ENCODE measurements around the gene HOXD4. TPM values are rescaled to one million over a fixed set of nuclear protein-coding genes. Genes with fewer than 3 reads are reported as not detected.

Gene HOXD4
- total RNA-seq, 1 experiment from 2014 or later = 1.7 TPM

GRCh38 chr2:176152350-176153181 is 1.2 kb downstream of the HOXD4 start:
- no peak for DNase-seq (ENCODE audit: low spot score)

GRCh38 chr2:176154576-176155252 is 3.4 kb downstream of the HOXD4 start:
- no peak for DNase-seq (ENCODE audit: low spot score)
- in situ Hi-C loops (cut with HindIII; ENCODE audit: low sequenced_read_pairs) = no loop called here

More at GRCh38 chr2:176152350-176153181, 1.2 kb downstream of the HOXD4 start:
- in situ Hi-C loops (cut with HindIII; ENCODE audit: low sequenced_read_pairs) = no loop called here

- in situ Hi-C loops (cut with HindIII; ENCODE audit: low sequenced_read_pairs) = no loop called here
These were observed 4.2 kb downstream of the HOXD4 start for GRCh38 chr2:176155356-176156044.

GRCh38 chr2:176156301-176156806 is 5.0 kb downstream of the HOXD4 start:
- DNase-seq (ENCODE audit: low spot score) = no peak
- in situ Hi-C loops (cut with HindIII; ENCODE audit: low sequenced_read_pairs) = no loop called here

More at GRCh38 chr2:176155356-176156044, 4.2 kb downstream of the HOXD4 start:
- DNase-seq (ENCODE audit: low spot score) = no peak

GRCh38 chr2:176156807-176157498 is 5.6 kb downstream of the HOXD4 start, which contains the start of gene HOXD3:
Gene HOXD3 (plus strand): TSS chr2:176157307. CDS start chr2:176169115, 11,808 bp downstream.
- DNase-seq (ENCODE audit: low spot score) = no peak
- in situ Hi-C loops (cut with HindIII; ENCODE audit: low sequenced_read_pairs) = no loop called here

- no peak for DNase-seq (ENCODE audit: low spot score)
- in situ Hi-C loops (cut with HindIII; ENCODE audit: low sequenced_read_pairs) = no loop called here
These were observed 6.3 kb downstream of the HOXD4 start for GRCh38 chr2:176157499-176158185.

- in situ Hi-C loops (cut with HindIII; ENCODE audit: low sequenced_read_pairs) = no loop called here
- DNase-seq (ENCODE audit: low spot score) = no peak
These were observed 6.8 kb downstream of the HOXD4 start for GRCh38 chr2:176158186-176158591.

GRCh38 chr2:176158855-176159662 is 7.7 kb downstream of the HOXD4 start:
- in situ Hi-C loops (cut with HindIII; ENCODE audit: low sequenced_read_pairs) = no loop called here
- DNase-seq (ENCODE audit: low spot score) = no peak

GRCh38 chr2:176159663-176160250 is 8.4 kb downstream of the HOXD4 start:
- DNase-seq (ENCODE audit: low spot score) = no peak
- in situ Hi-C loops (cut with HindIII; ENCODE audit: low sequenced_read_pairs) = no loop called here

- in situ Hi-C loops (cut with HindIII; ENCODE audit: low sequenced_read_pairs) = no loop called here
- DNase-seq (ENCODE audit: low spot score) = no peak
These were observed 9.1 kb downstream of the HOXD4 start for GRCh38 chr2:176160251-176160985.

- no peak for DNase-seq (ENCODE audit: low spot score)
- in situ Hi-C loops (cut with HindIII; ENCODE audit: low sequenced_read_pairs) = no loop called here
These were observed 9.9 kb downstream of the HOXD4 start for GRCh38 chr2:176160986-176161824.

- DNase-seq (ENCODE audit: low spot score) = no peak
- in situ Hi-C loops (cut with HindIII; ENCODE audit: low sequenced_read_pairs) = no loop called here
These were observed 10.7 kb downstream of the HOXD4 start for GRCh38 chr2:176161825-176162626.

GRCh38 chr2:176162911-176163671 is 11.7 kb downstream of the HOXD4 start:
- in situ Hi-C loops (cut with HindIII; ENCODE audit: low sequenced_read_pairs) = no loop called here
- DNase-seq (ENCODE audit: low spot score) = no peak

GRCh38 chr2:176163672-176164056 is 12.3 kb downstream of the HOXD4 start:
- DNase-seq (ENCODE audit: low spot score) = no peak
- in situ Hi-C loops (cut with HindIII; ENCODE audit: low sequenced_read_pairs) = no loop called here
